Lower lobe of right lung (tissue), 2 donors: ENCODE results near the gene COL4A6. TPM values are rescaled to one million over a fixed set of nuclear protein-coding genes. Genes with fewer than 3 reads are reported as not detected.

Source experiments
- ATAC-seq, 2 donors: fragments of 200-7000 bp; cut with Tn5 transposase; one replicate each; pipeline ENCODE4 v1.9.1; 2020 to 2022; ENCODE audit warnings: mild to moderate bottlenecking in 2 of 2, moderate library complexity in 2 of 2
- DNase-seq: peaks from one replicate; pipeline ENCODE4 v3.0.0-alpha.2; 2020
- H3K27ac ChIP-seq: fragments of 200-600 bp; one replicate; pipeline ENCODE4 v1.8.0; 2022
- H3K27me3 ChIP-seq: fragments of 200-600 bp; one replicate; pipeline ENCODE4 v1.8.0; 2022; ENCODE audit warnings: low read depth
- H3K36me3 ChIP-seq: fragments of 200-600 bp; one replicate; pipeline ENCODE4 v1.8.0; 2022; ENCODE audit warnings: mild to moderate bottlenecking
- H3K4me1 ChIP-seq: fragments of 200-600 bp; one replicate; pipeline ENCODE4 v1.8.0; 2022
- H3K4me3 ChIP-seq: fragments of 200-600 bp; one replicate; pipeline ENCODE4 v1.8.0; 2022; ENCODE audit warnings: mild to moderate bottlenecking
- H3K9me3 ChIP-seq: fragments of 200-600 bp; one replicate; pipeline ENCODE4 v1.8.0; 2022
- CTCF ChIP-seq: fragments of 200-600 bp; IDR thresholded peaks from one replicate; pipeline ENCODE4 v1.8.0; 2022; ENCODE audit warnings: antibody characterized with exemption, mild to moderate bottlenecking
- intact Hi-C: fragments of 100-400 bp; cut with DNase I; formaldehyde crosslinking; loops from one replicate; pipeline ENCODE4 v1.11.0; 2022
- total RNA-seq: library from RNA; stranded (reverse); fragmentation: NEBNext Ultra II Directional; extraction: Animal tissue kit (Norgen Biotek cat#: 25700); gene quantifications from one replicate; pipeline ENCODE4 v1.2.1, GENCODE V29; 2021
- donor health status: DM: no; HTN: yes; CAD: no; lungs with severe emphysema.

COL4A6 gene
- total RNA-seq, 1 donor from 2014 or later, result 1.8 TPM

- no peak overlapping the region for H3K4me3 ChIP-seq
- H3K4me1 ChIP-seq, result no peaks in the 10 kb centered on the region
- no peak for TF ChIP-seq CTCF
- no peak for DNase-seq
- H3K27me3 ChIP-seq, result no peaks in the 10 kb centered on the region
- ATAC-seq, result no peak
- intact Hi-C loops, result no loop called here
- no peak overlapping the region for H3K27ac ChIP-seq
- H3K9me3 ChIP-seq, result no peaks in the 10 kb centered on the region
- no peaks in the 10 kb centered on the region for H3K36me3 ChIP-seq
Observed at GRCh38 chrX:108310506-108310905, 127.7 kb downstream of the COL4A6 start.

- H3K36me3 ChIP-seq, result no peaks in the 10 kb centered on the region
- DNase-seq, result no peak
- H3K4me1 ChIP-seq, result no peaks in the 10 kb centered on the region
- H3K4me3 ChIP-seq, result no peak overlapping the region
- no peak overlapping the region for H3K27ac ChIP-seq
- no peaks in the 10 kb centered on the region for H3K27me3 ChIP-seq
- TF ChIP-seq CTCF, result no peak
- H3K9me3 ChIP-seq, result no peaks in the 10 kb centered on the region
- ATAC-seq, result no peak
- intact Hi-C loops, result no loop called here
Observed at GRCh38 chrX:108309144-108309543, 129.1 kb downstream of the COL4A6 start.

GRCh38 chrX:108307132-108308085, 130.8 kb downstream of the COL4A6 start:
- DNase-seq (peak; percentile 61), ATAC-seq (peak; percentile 93 to 94)
- no peaks in the 10 kb centered on the region for H3K9me3 ChIP-seq
- intact Hi-C loops, result no loop called here
- no peaks in the 10 kb centered on the region for H3K4me1 ChIP-seq
- no peaks in the 10 kb centered on the region for H3K36me3 ChIP-seq
- H3K4me3 ChIP-seq, result no peak overlapping the region
- no peak overlapping the region for H3K27ac ChIP-seq
- TF ChIP-seq CTCF, result no peak
- H3K27me3 ChIP-seq, result no peaks in the 10 kb centered on the region

GRCh38 chrX:108306086-108306485, 132.1 kb downstream of the COL4A6 start:
- DNase-seq (no peak), ATAC-seq (no peak)
- TF ChIP-seq CTCF, result no peak
- no peak overlapping the region for H3K27ac ChIP-seq
- H3K27me3 ChIP-seq, result no peaks in the 10 kb centered on the region
- H3K36me3 ChIP-seq, result no peaks in the 10 kb centered on the region
- intact Hi-C loops, result no loop called here
- H3K9me3 ChIP-seq, result no peaks in the 10 kb centered on the region
- H3K4me1 ChIP-seq, result no peaks in the 10 kb centered on the region
- H3K4me3 ChIP-seq, result no peak overlapping the region

GRCh38 chrX:108304757-108305156, 133.5 kb downstream of the COL4A6 start:
- no peak for DNase-seq
- Histone ChIP-seq H3K4me1 (no peaks in the 10 kb centered on the region), H3K27ac (no peak overlapping the region), H3K4me3 (no peak overlapping the region), H3K36me3 (no peaks in the 10 kb centered on the region), H3K27me3 (no peaks in the 10 kb centered on the region), H3K9me3 (no peaks in the 10 kb centered on the region)
- TF ChIP-seq CTCF, result no peak
- no peak for ATAC-seq
- intact Hi-C loops, result no loop called here
